C4-2B (cell line): ENCODE measurements around the gene ZNF609.

ENCODE experiments used
- ZFX ChIP-seq: fragments of 450-650 bp; IDR thresholded peaks from 2 replicates; pipeline ENCODE4 v1.6.1; 2017
- TF ChIP-seq, protein P1 (sequence below): fragments of 450-650 bp; conservative IDR thresholded peaks from 2 replicates; pipeline ENCODE4 v1.5.1; 2017; ENCODE audit warnings: mild to moderate bottlenecking

DNA sequence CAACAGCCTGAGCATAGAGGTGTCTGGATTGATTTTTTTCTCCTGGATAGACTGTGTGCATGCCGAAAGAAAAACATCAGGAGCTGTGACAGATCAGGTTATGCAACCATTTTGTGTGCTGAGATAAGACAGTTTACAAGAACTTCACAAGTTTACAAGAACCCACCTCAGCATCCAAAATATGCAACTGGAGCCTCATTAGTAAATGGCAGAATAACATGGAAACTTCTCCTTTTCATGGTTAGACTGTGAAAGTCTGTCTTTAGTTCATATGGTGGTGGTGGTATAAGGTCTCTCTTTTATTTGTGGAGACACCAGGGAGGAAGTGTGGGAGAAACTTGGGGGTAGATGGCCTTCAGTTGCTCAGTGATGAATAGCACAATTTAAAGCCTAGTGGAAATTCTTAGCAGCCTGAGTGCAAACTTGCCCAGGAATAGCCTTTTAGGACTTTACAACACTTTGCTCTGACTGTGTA lies 3.7 kb upstream of the ZNF609 start:
- TF ChIP-seq, protein P1, sequence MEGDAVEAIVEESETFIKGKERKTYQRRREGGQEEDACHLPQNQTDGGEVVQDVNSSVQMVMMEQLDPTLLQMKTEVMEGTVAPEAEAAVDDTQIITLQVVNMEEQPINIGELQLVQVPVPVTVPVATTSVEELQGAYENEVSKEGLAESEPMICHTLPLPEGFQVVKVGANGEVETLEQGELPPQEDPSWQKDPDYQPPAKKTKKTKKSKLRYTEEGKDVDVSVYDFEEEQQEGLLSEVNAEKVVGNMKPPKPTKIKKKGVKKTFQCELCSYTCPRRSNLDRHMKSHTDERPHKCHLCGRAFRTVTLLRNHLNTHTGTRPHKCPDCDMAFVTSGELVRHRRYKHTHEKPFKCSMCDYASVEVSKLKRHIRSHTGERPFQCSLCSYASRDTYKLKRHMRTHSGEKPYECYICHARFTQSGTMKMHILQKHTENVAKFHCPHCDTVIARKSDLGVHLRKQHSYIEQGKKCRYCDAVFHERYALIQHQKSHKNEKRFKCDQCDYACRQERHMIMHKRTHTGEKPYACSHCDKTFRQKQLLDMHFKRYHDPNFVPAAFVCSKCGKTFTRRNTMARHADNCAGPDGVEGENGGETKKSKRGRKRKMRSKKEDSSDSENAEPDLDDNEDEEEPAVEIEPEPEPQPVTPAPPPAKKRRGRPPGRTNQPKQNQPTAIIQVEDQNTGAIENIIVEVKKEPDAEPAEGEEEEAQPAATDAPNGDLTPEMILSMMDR = no peak
- no peak for TF ChIP-seq ZFX
